HG03025 (cell line): Measurements from ENCODE around the gene MYBPC1.
"Not testable (repeated sequence)": the region's sequence is repeated elsewhere in the genome, so short reads cannot be mapped to it uniquely, and the experiment has no call there.

ENCODE experiments used
- ATAC-seq: cut with Tn5 transposase; IDR thresholded peaks from one replicate; pipeline ENCODE4 v1.9.1; 2021; ENCODE audit warnings: mild to moderate bottlenecking, moderate library complexity; ENCODE audit not compliant: unreplicated experiment, low FRiP score

The MYBPC1 gene

DNA sequence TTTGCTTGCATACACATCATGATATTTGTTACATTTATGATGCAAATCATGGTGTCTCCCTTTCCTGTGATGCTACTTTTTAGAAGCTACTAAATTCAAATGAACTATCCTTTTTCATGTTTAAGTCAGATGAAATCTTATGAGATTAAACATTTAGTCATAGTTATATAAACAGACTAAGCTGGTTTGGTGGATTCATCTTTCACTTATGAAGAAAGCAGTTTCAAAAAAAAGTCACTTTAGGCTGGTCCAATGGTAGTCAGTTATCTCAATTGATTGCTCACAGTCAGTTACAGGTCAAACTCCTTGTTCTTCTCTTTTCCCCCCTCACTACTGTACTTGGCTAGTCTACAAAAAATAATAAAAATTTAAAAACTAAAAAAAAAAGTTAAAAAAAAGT lies 124.8 kb downstream of the MYBPC1 start:
- ATAC-seq: no peak

DNA sequence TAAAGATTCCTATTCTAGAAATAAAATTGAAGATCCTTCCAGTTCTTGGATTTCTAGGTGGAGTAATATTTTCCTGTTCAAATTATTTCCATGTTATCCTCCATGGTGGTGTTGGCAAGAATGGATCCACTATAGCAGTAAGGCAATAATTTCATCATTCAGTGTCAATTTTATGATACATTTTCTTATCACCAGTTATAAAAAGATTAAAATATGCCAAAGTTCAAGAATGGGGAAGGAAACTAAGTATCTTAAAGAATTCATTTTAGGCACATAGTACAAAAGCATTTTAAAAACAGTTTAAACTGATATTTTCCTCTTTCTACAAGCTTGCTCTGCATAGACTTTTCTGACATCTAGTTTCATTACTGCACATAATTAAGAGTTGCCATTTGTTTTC lies 125.3 kb downstream of the MYBPC1 start:
- ATAC-seq: no peak

DNA sequence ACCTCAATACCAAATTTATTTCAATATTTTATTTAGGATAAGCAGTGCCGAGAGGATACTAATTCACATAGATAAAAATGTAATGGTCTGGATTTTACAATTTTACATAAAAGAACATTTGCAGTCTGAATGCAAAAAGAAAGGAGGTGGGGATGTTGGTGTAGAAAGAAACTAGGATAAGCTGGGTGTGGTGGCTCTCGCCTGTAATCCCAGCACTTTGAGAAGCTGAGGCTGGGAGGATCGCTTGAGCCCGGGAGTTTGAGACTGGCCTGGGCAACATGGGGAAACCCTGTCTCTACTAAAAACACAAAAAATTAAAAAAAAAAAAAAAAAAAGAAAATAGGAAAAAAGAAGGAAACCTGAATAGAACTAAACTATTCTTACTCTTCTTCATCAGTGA lies 127.6 kb downstream of the MYBPC1 start:
- ATAC-seq: no peak

DNA sequence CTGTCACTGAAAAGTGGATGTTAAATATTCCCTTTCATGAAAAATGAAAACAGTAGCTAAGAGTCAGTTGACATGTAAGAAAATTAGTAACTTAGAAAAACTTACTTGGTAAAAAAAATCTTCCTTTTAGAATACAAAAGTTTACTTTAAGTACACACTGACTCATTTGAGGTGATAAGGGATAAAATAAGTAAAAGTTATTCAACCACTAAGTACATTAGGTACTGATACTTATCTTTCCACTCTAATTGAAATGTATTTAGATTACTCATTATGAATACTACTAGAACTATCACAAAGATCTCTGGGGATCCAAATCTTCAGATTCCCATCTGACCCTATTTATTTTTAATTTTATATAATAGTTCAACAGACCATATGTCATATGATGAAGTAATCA lies 132.3 kb downstream of the MYBPC1 start:
- ATAC-seq: no peak

DNA sequence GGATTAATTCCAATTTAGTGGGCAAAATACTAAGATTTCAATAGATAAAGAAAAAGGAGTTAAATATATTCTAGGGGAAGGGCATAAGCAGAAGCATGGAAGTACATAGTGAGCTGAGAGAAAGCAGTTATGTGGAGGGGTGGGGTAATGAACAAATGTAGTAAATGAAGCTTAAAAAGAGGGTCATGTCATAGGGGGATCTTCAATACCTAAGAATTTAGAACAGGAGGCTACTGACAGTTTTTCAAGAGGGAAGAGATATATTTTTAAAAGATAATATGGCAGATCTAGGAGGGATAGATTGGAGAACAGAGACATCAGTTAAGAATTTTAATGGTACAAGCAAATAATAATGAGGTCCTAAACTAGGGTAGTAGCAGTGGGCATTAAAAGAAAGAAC lies 135.1 kb downstream of the MYBPC1 start:
- no peak for ATAC-seq

DNA sequence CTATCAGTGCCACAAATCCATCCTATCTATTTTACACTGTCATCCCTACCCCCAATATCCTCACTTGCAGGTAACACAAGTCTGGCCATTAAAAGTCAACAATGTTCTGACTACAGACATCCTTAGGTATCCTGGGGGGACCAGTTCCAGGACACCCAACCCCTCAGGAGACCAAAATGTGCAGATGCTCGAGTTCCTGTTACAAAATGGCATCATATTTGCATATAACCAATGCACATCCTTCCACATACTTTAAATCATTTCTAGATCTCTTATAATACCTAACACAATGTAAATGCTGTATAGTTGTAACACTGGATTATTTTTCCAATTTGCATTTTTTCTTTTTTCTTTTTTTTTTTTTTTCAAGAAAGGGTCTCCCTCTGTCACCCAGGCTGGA lies 137.5 kb downstream of the MYBPC1 start:
- no peak for ATAC-seq

DNA sequence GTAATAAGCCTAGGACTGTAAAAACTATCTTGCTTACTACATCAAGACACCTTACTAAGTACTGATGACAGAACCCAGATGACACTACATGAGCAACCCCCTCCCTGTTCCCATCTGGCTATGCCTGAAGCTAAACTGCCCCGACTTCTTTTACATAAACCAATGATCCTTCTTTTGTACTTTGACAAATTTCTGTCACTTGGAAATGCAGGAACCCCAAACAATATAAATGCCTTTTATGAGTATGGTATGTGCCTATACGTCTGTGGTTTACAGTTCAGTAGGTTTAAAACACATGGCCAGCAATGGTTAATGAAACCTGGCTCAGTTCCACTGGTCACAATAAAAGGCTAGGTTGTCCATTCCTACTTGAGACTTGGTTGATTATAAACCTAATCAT lies 138.4 kb downstream of the MYBPC1 start:
- no peak for ATAC-seq

DNA sequence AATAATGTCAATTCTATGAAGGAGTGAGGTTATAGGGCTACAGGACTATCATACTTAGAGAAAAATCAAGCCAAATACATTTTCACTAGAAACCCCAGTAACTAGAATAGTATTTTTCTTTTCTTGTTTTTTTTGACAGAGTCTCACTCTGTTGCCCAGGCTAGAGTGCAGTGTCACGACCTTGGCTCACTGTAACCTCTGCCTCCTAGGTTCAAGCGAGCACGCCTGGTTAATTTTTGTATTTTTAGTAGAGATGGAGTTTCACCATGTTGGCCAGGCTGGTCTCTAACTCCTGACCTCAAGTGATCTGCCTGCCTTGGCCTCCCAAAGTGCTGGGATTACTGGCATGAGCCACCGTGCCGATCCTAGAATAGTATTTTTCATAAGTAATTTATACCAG lies 139.7 kb downstream of the MYBPC1 start:
- not testable (repeated sequence) for ATAC-seq
